Endothelial cell of umbilical vein (primary cell): ENCODE data around the gene FARP1. TPM values are rescaled to one million over a fixed set of nuclear protein-coding genes. Genes with fewer than 3 reads are reported as not detected.

Experiments
- BruUV-seq: library from RNA; stranded (reverse); fragments of 400-500 nt; replicated peaks from 2 replicates; lab custom pipeline; 2021; lab: Mats Ljungman, UMichigan
- CTCF ChIA-PET: fragments of 300-600, 350-600 bp; sonication (Branson Sonifier 250); formaldehyde crosslinking; loops from one replicate; lab custom pipeline; 2021; ENCODE audit warnings: antibody characterized with exemption, inconsistent platforms; lab: Charles Lee
- POLR2A ChIA-PET: fragments of 300-600, 350-600 bp; sonication (Branson Sonifier 250); formaldehyde crosslinking; loops from one replicate; lab custom pipeline; 2021; ENCODE audit warnings: antibody characterized with exemption, inconsistent platforms; lab: Charles Lee
- DNase-seq: peaks from one replicate; pipeline ENCODE4 v3.0.0-alpha.2; 2011; ENCODE audit warnings: low read depth, low spot score
- FAIRE-seq: peaks from 2 replicates; lab custom pipeline; 2011; peaks lifted over from hg19 to GRCh38; lab: Jason Lieb, UNC
- H2AFZ ChIP-seq: 2 replicates; pipeline ENCODE4 v1.6.0; 2012; ENCODE audit warnings: low read depth, low read length, control low read depth, inconsistent platforms
- H3K27ac ChIP-seq: 2 replicates; pipeline ENCODE4 v1.5.1; 2011; ENCODE audit warnings: low read depth, mild to moderate bottlenecking, control low read depth, low read length, moderate library complexity; ENCODE audit not compliant: insufficient read depth
- H3K27me3 ChIP-seq, 2 experiments: 2 replicates each; pipeline versions ENCODE4 v1.6.0 to v1.6.1; 2011; ENCODE audit warnings: low read length in 2 of 2, mixed read lengths in 1 of 2; ENCODE audit not compliant: control insufficient read depth in 2 of 2, insufficient read depth in 2 of 2
- H3K36me3 ChIP-seq, 2 experiments: 2 replicates in 1 of 2; 3 replicates in 1 of 2; pipeline ENCODE4 v1.5.1; 2011; ENCODE audit warnings: low read length in 2 of 2, mild to moderate bottlenecking in 1 of 2, moderate library complexity in 1 of 2; ENCODE audit not compliant: control insufficient read depth in 2 of 2, insufficient read depth in 2 of 2; ENCODE audit errors: extremely low read depth in 1 of 2
- H3K4me1 ChIP-seq: 3 replicates; pipeline ENCODE4 v1.5.1; 2011; ENCODE audit warnings: mild to moderate bottlenecking, low read length; ENCODE audit not compliant: control insufficient read depth, insufficient read depth; ENCODE audit errors: extremely low read depth
- H3K4me2 ChIP-seq: 2 replicates; pipeline ENCODE4 v1.6.1; 2011; ENCODE audit warnings: low read length, control low read depth, mixed read lengths; ENCODE audit not compliant: insufficient read depth
- H3K4me3 ChIP-seq, 3 experiments: fragments of 200-600 bp in 1 of 3; sonication (generic), shearing (Covaris generic) in 1 of 3; replicated peaks in 1 of 3; 2 replicates each; pipeline ENCODE4 v1.5.1; 2011 to 2016; ENCODE audit warnings: control low read depth in 3 of 3, low read length in 3 of 3, mild to moderate bottlenecking in 2 of 3, inconsistent platforms in 1 of 3, low read depth in 1 of 3, moderate library complexity in 1 of 3; ENCODE audit not compliant: insufficient read depth in 1 of 3
- H3K79me2 ChIP-seq: 2 replicates; pipeline ENCODE4 v1.6.0; 2012; ENCODE audit warnings: low read length, inconsistent platforms; ENCODE audit not compliant: control insufficient read depth, insufficient read depth
- H3K9ac ChIP-seq: replicated peaks from 2 replicates; pipeline ENCODE3; 2011; ENCODE audit warnings: low read length, control low read depth; ENCODE audit not compliant: insufficient read depth; ENCODE audit errors: extremely low read depth
- H3K9me1 ChIP-seq: replicated peaks from 3 replicates; pipeline ENCODE4 v1.6.0; 2011; ENCODE audit warnings: mild to moderate bottlenecking, low read length; ENCODE audit not compliant: control insufficient read depth, insufficient read depth; ENCODE audit errors: extremely low read depth
- H3K9me3 ChIP-seq: replicated peaks from 2 replicates; pipeline ENCODE4 v1.5.1; 2012; ENCODE audit warnings: low read length, inconsistent platforms; ENCODE audit not compliant: control insufficient read depth, insufficient read depth
- H4K20me1 ChIP-seq: replicated peaks from 2 replicates; pipeline ENCODE3; 2011; ENCODE audit warnings: mild to moderate bottlenecking, low read length; ENCODE audit not compliant: control insufficient read depth, insufficient read depth; ENCODE audit errors: extremely low read depth
- CTCF ChIP-seq, 2 donors: IDR thresholded peaks; 1 replicate in 1 of 2; 2 replicates in 1 of 2; pipeline ENCODE4 v1.5.1; 2011; ENCODE audit warnings: low read length in 2 of 2, mild to moderate bottlenecking in 2 of 2, moderate library complexity in 2 of 2, control low read depth in 1 of 2, inconsistent platforms in 1 of 2, low read depth in 1 of 2; ENCODE audit not compliant: insufficient read depth in 1 of 2; ENCODE audit errors: extremely low read depth in 1 of 2
- EZH2 ChIP-seq: IDR thresholded peaks from 2 replicates; pipeline ENCODE4 v1.6.1; 2012; ENCODE audit warnings: borderline replicate concordance, low read depth, mild to moderate bottlenecking, moderate library complexity, low read length, inconsistent platforms; ENCODE audit not compliant: severe bottlenecking
- FOS ChIP-seq: IDR thresholded peaks from 2 replicates; pipeline ENCODE4 v1.6.1; 2011; ENCODE audit warnings: mild to moderate bottlenecking, low read length, moderate library complexity, borderline replicate concordance; ENCODE audit not compliant: insufficient read depth
- GATA2 ChIP-seq: IDR thresholded peaks from 2 replicates; pipeline ENCODE4 v1.7.0; 2011; ENCODE audit warnings: low read depth, mild to moderate bottlenecking, moderate library complexity, mixed read lengths, low read length; ENCODE audit not compliant: insufficient read length, insufficient read depth
- JUN ChIP-seq: IDR thresholded peaks from 2 replicates; pipeline ENCODE4 v1.6.1; 2011; ENCODE audit warnings: borderline replicate concordance, low read depth; ENCODE audit not compliant: insufficient read length, insufficient read depth
- MYC ChIP-seq: IDR thresholded peaks from one replicate; pipeline ENCODE4 v1.6.1; 2011; ENCODE audit warnings: mild to moderate bottlenecking, low read depth, low read length
- POLR2A ChIP-seq: IDR thresholded peaks from 2 replicates; pipeline ENCODE4 v1.6.1; 2012; ENCODE audit warnings: low read depth, mild to moderate bottlenecking, control low read depth, low read length
- POLR2AphosphoS5 ChIP-seq: IDR thresholded peaks from 2 replicates; pipeline ENCODE4 v1.6.1; 2012; ENCODE audit warnings: low read depth, mild to moderate bottlenecking, control low read depth, low read length, moderate library complexity; ENCODE audit not compliant: insufficient read depth
- dilution Hi-C: fragments of 300-500 bp; cut with MboI; formaldehyde crosslinking; loops from one replicate; pipeline ENCODE4 v1.15.0; 2019; ENCODE audit warnings: low sequenced_read_pairs; ENCODE audit not compliant: extremely low pct_ligation_motif_present
- intact Hi-C: fragments of 100-400 bp; cut with micrococcal nuclease; formaldehyde crosslinking; loops from one replicate; pipeline ENCODE4 v1.10.0; 2022
- polyA plus RNA-seq, 4 experiments: library from polyadenylated mRNA; depleted of rRNA in 3 of 4; stranded (reverse) in 3 of 4; unstranded in 1 of 4; fragments of >200 nt; gene quantifications; 2 replicates each; pipeline versions ENCODE4 v1.2.1 to v1.2.3, GENCODE V29; 2011 to 2012; ENCODE audit warnings: missing spikeins in 1 of 4
- total RNA-seq: library from RNA; stranded (reverse); gene quantifications from 2 replicates; pipeline ENCODE4 v1.2.3, GENCODE V29; 2021
- TF ChIP-seq, protein P1 (sequence below): IDR thresholded peaks from 2 replicates; pipeline ENCODE4 v1.6.1; 2011; ENCODE audit not compliant: insufficient read depth, insufficient read length

Gene FARP1
- total and polyA plus RNA-seq, 2 donors (not counting 3 experiments of a cell fraction or from before 2014, with no cell fraction given): 19.0 to 77.7 TPM

- no peak overlapping the region for H3K4me2 ChIP-seq
- FAIRE-seq: no peak
- dilution Hi-C loops: no loop called here
Observed at GRCh38 chr13:98313922-98314292, 171.0 kb downstream of the FARP1 start.

More at GRCh38 chr13:98313922-98314292, 171.0 kb downstream of the FARP1 start:
- H3K9me3 ChIP-seq: no peaks in the 10 kb centered on the region
- H3K4me1 ChIP-seq: no peaks in the 10 kb centered on the region
- ChIA-PET POLR2A (no interaction called here), CTCF (interaction anchor here (0.7 kb wide), 1 partner anchor 158 kb away, joined by 3 read pairs; no protein-coding TSS in a partner anchor)
- no peak for DNase-seq
- no peaks in the 10 kb centered on the region for H4K20me1 ChIP-seq
- no peaks in the 10 kb centered on the region for H3K36me3 ChIP-seq
- H3K4me3 ChIP-seq: no peak overlapping the region
- H2AFZ ChIP-seq: no peak overlapping the region
- H3K27me3 ChIP-seq: no peaks in the 10 kb centered on the region
- H3K79me2 ChIP-seq: no peaks in the 10 kb centered on the region
- H3K9me1 ChIP-seq: no peaks in the 10 kb centered on the region
- H3K9ac ChIP-seq: no peak overlapping the region
- intact Hi-C loops: no loop called here
- TF ChIP-seq EZH2 (no peak), CTCF (IDR thresholded peaks at IDR 0.05; ENCODE audit: extremely low read depth in 1 of 2, insufficient read depth in 1 of 2, low read depth in 1 of 2, low read length in 2 of 2) (no peak), GATA2 (no peak), POLR2AphosphoS5 (no peak), FOS (no peak), POLR2A (no peak), JUN (no peak), MYC (no peak)
- TF ChIP-seq, protein P1, sequence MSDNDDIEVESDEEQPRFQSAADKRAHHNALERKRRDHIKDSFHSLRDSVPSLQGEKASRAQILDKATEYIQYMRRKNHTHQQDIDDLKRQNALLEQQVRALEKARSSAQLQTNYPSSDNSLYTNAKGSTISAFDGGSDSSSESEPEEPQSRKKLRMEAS: no peak
- no TSS peak for BruUV-seq
- no peak overlapping the region for H3K27ac ChIP-seq
